IMR-90 (cell line): ENCODE results near the gene KCNQ1. TPM values are rescaled to one million over a fixed set of nuclear protein-coding genes. Genes with fewer than 3 reads are reported as not detected.

Experiments
- ATAC-seq: fragments of 200-7000 bp; cut with Tn5 transposase; 2 replicates; pipeline ENCODE4 v1.9.1; 2020; ENCODE audit warnings: low read depth, mild to moderate bottlenecking, moderate library complexity
- BruUV-seq: library from RNA; stranded (reverse); fragments of 400-500 nt; replicated peaks from 2 replicates; lab custom pipeline; 2021; lab: Mats Ljungman, UMichigan
- CTCF ChIA-PET: fragments of 300-600 bp; formaldehyde crosslinking; extraction: SDS; loops from one replicate; lab custom pipeline; 2021; ENCODE audit warnings: antibody characterized with exemption; lab: Yijun Ruan, JAX
- POLR2A ChIA-PET: fragments of 300-600 bp; sonication (Branson Sonifier 250); formaldehyde crosslinking; loops from one replicate; lab custom pipeline; 2022; ENCODE audit warnings: antibody characterized with exemption; ENCODE audit not compliant: unreplicated experiment; lab: Charles Lee
- DNase-seq: peaks from one replicate; pipeline ENCODE4 v3.0.0; 2013
- H2AFZ ChIP-seq: replicated peaks from 2 replicates; pipeline ENCODE3; 2013; ENCODE audit warnings: low read length, mild to moderate bottlenecking; ENCODE audit not compliant: poor library complexity
- H2AK5ac ChIP-seq: 2 replicates; pipeline ENCODE4 v1.6.1; 2013; ENCODE audit warnings: low read depth, low read length, inconsistent platforms
- H2AK9ac ChIP-seq: replicated peaks from 2 replicates; pipeline ENCODE3; 2013; ENCODE audit warnings: mild to moderate bottlenecking, low read depth, low read length, moderate library complexity; ENCODE audit not compliant: poor library complexity
- H2BK120ac ChIP-seq: 2 replicates; pipeline ENCODE4 v1.6.1; 2013; ENCODE audit warnings: low read depth, low read length, inconsistent platforms
- H2BK15ac ChIP-seq: 3 replicates; pipeline ENCODE4 v1.6.1; 2013; ENCODE audit warnings: low read depth, low read length, inconsistent platforms
- H2BK20ac ChIP-seq: 2 replicates; pipeline ENCODE4 v1.6.1; 2013; ENCODE audit warnings: low read depth, mild to moderate bottlenecking, inconsistent platforms, low read length, moderate library complexity
- H2BK5ac ChIP-seq: 2 replicates; pipeline ENCODE4 v1.6.1; 2013; ENCODE audit warnings: mild to moderate bottlenecking, low read depth, low read length, inconsistent platforms; ENCODE audit not compliant: poor library complexity, severe bottlenecking
- H3K14ac ChIP-seq: replicated peaks from 2 replicates; pipeline ENCODE4 v1.6.1; 2013; ENCODE audit warnings: low read depth, low read length, inconsistent platforms
- H3K18ac ChIP-seq: 2 replicates; pipeline ENCODE4 v1.6.1; 2013; ENCODE audit warnings: low read depth, low read length, control low read depth
- H3K23ac ChIP-seq: 2 replicates; pipeline ENCODE4 v1.6.1; 2013; ENCODE audit warnings: low read depth, low read length, inconsistent platforms
- H3K27ac ChIP-seq: 2 replicates; pipeline ENCODE4 v1.5.1; 2013; ENCODE audit warnings: mild to moderate bottlenecking, control low read depth, low read length; ENCODE audit not compliant: insufficient read depth
- H3K27me3 ChIP-seq: 2 replicates; pipeline ENCODE4 v1.6.1; 2013; ENCODE audit warnings: low read length; ENCODE audit not compliant: control insufficient read depth, insufficient read depth
- H3K36me3 ChIP-seq: 2 replicates; pipeline ENCODE4 v1.6.1; 2013; ENCODE audit warnings: low read length, mixed read lengths; ENCODE audit not compliant: control insufficient read depth, insufficient read depth
- H3K4ac ChIP-seq: 2 replicates; pipeline ENCODE4 v1.6.1; 2013; ENCODE audit warnings: low read depth, low read length, inconsistent platforms
- H3K4me1 ChIP-seq: 2 replicates; pipeline ENCODE4 v1.6.1; 2013; ENCODE audit warnings: low read length, mixed read lengths; ENCODE audit not compliant: control insufficient read depth, insufficient read depth
- H3K4me2 ChIP-seq: 2 replicates; pipeline ENCODE4 v1.6.1; 2013; ENCODE audit warnings: low read depth, mild to moderate bottlenecking, control low read depth, low read length, moderate library complexity
- H3K4me3 ChIP-seq: 2 replicates; pipeline ENCODE4 v1.5.1; 2013; ENCODE audit warnings: low read depth, mild to moderate bottlenecking, control low read depth, low read length, moderate library complexity; ENCODE audit not compliant: insufficient read depth
- H3K56ac ChIP-seq: 2 replicates; pipeline ENCODE4 v1.6.1; 2013; ENCODE audit warnings: low read length, inconsistent platforms; ENCODE audit not compliant: insufficient read depth; ENCODE audit errors: extremely low read depth
- H3K79me1 ChIP-seq, 2 experiments: 2 replicates each; pipeline ENCODE4 v1.6.1; 2013; ENCODE audit warnings: low read length in 2 of 2, inconsistent platforms in 1 of 2, low read depth in 1 of 2
- H3K9ac ChIP-seq: 2 replicates; pipeline ENCODE4 v1.6.1; 2013; ENCODE audit warnings: low read depth, low read length, control low read depth
- H3K9me1 ChIP-seq: 2 replicates; pipeline ENCODE4 v1.6.1; 2013; ENCODE audit warnings: low read length, inconsistent platforms; ENCODE audit not compliant: insufficient read depth
- H3K9me3 ChIP-seq: 2 replicates; pipeline ENCODE4 v1.6.1; 2013; ENCODE audit warnings: low read length; ENCODE audit not compliant: control insufficient read depth, insufficient read depth
- H4K20me1 ChIP-seq: 2 replicates; pipeline ENCODE4 v1.6.1; 2013; ENCODE audit warnings: low read length, inconsistent platforms; ENCODE audit not compliant: insufficient read depth
- H4K5ac ChIP-seq: 2 replicates; pipeline ENCODE4 v1.6.1; 2013; ENCODE audit warnings: mild to moderate bottlenecking, low read depth, low read length, control low read depth
- H4K8ac ChIP-seq, 2 experiments: 2 replicates each; pipeline ENCODE4 v1.6.1; 2013; ENCODE audit warnings: low read depth in 2 of 2, low read length in 2 of 2, control low read depth in 1 of 2, inconsistent platforms in 1 of 2
- H4K91ac ChIP-seq: 2 replicates; pipeline ENCODE4 v1.6.1; 2013; ENCODE audit warnings: low read depth, low read length, inconsistent platforms; ENCODE audit not compliant: insufficient read depth
- CHD1 ChIP-seq: IDR thresholded peaks from 2 replicates; pipeline ENCODE4 v1.6.1; 2012; ENCODE audit warnings: low read depth, low read length, improper control_type of control experiment
- RCOR1 ChIP-seq: IDR thresholded peaks from 2 replicates; pipeline ENCODE4 v1.6.1; 2012; ENCODE audit warnings: mild to moderate bottlenecking, low read length, improper control_type of control experiment; ENCODE audit not compliant: insufficient replicate concordance
- WGBS, 2 experiments: methylation state at CpG; one replicate each; pipeline versions ENCODE4 v1.1.5 to v1.1.7; 2013; ENCODE audit warnings: missing lambda C conversion rate in 2 of 2; ENCODE audit not compliant: insufficient read length in 1 of 2; ENCODE audit errors: extremely low coverage in 2 of 2; 5-methylcytosine and 5-hydroxymethylcytosine counted together
- dilution Hi-C: fragments of 300-500 bp; cut with HindIII; formaldehyde crosslinking; loops from one replicate; pipeline ENCODE4 v1.14.3; 2018; ENCODE audit warnings: low sequenced_read_pairs; ENCODE audit not compliant: unreplicated experiment
- in situ Hi-C: fragments of 300-500 bp; cut with MboI; formaldehyde crosslinking; loops from 3 replicates; pipeline ENCODE4 v1.14.3; 2019; ENCODE audit warnings: low sequenced_read_pairs, inconsistent platforms, mixed read lengths
- intact Hi-C: fragments of 100-400 bp; cut with micrococcal nuclease; formaldehyde crosslinking; loops from 2 replicates; pipeline ENCODE4 v1.10.0; 2022
- polyA plus RNA-seq, 3 experiments: library from polyadenylated mRNA; depleted of rRNA; stranded (reverse); fragments of >200 nt; gene quantifications; 2 replicates each; pipeline ENCODE4 v1.2.3, GENCODE V29; 2012; ENCODE audit warnings: low replicate concordance in 1 of 3
- total RNA-seq: library from RNA; depleted of rRNA; stranded (reverse); fragments of >200 nt; gene quantifications from 2 replicates; pipeline ENCODE4 v1.2.3, GENCODE V29; 2012

KCNQ1 gene
- total and polyA plus RNA-seq, 2 of the 4 experiments (the other 2 are of a cell fraction): 0.07 TPM; not detected in 1

- TF ChIP-seq RCOR1: no peak
These were observed 209.3 kb downstream of the KCNQ1 start (continued) for GRCh38 chr11:2653930-2654739.

- WGBS, 2 experiments: no CpG with 5 or more reads among the region's 6 CpGs
- no peak overlapping the region for H3K23ac ChIP-seq
- H2BK20ac ChIP-seq: no peak overlapping the region
- H2AK9ac ChIP-seq: no peak overlapping the region
- TF ChIP-seq CHD1: no peak
- no peak overlapping the region for H3K14ac ChIP-seq
- H3K9me3 ChIP-seq: peaks cover 73% of the 10 kb centered on the region
- ChIA-PET POLR2A (no interaction called here), CTCF (no interaction called here)
- H3K56ac ChIP-seq: no peak overlapping the region
- dilution Hi-C loops (no loop called here), in situ Hi-C loops (no loop called here), intact Hi-C loops (no loop called here)
- no peak for ATAC-seq
- H3K27me3 ChIP-seq: peaks cover 13% of the 10 kb centered on the region; the same call in 1 of the 2 replicates
- H2BK5ac ChIP-seq: no peak overlapping the region
- no peak for DNase-seq
- no peak overlapping the region for H4K5ac ChIP-seq
- no peak overlapping the region for H3K4me3 ChIP-seq
- H3K27ac ChIP-seq: no peak overlapping the region
- peaks cover 0 to 3% of the 10 kb centered on the region in 2 experiments; a peak in 1 of 4 replicates for H3K79me1 ChIP-seq
- no peak overlapping the region for H3K4me2 ChIP-seq
- no peak overlapping the region for H4K91ac ChIP-seq
- no peaks in the 10 kb centered on the region; the same call in 1 of the 2 replicates for H4K20me1 ChIP-seq
- BruUV-seq: no TSS peak
- no peaks in the 10 kb centered on the region for H3K9me1 ChIP-seq
- H3K18ac ChIP-seq: no peak overlapping the region
- no peak overlapping the region for H3K9ac ChIP-seq
- no peak overlapping the region for H2AFZ ChIP-seq
- no peaks in the 10 kb centered on the region for H3K36me3 ChIP-seq
- no peak overlapping the region for H4K8ac ChIP-seq
- H2AK5ac ChIP-seq: no peak overlapping the region
- H3K4ac ChIP-seq: no peak overlapping the region
- H2BK15ac ChIP-seq: no peak overlapping the region
- no peaks in the 10 kb centered on the region for H3K4me1 ChIP-seq
- H2BK120ac ChIP-seq: no peak overlapping the region
These were observed 210.4 kb downstream of the KCNQ1 start for GRCh38 chr11:2655016-2655719.
